Hematopoietic multipotent progenitor cell treated with erythropoietin and hydrocortisone succinate and interleukin-3 and kit ligand, for 17 days (in vitro differentiated cells): ENCODE data around the gene SETD2.

Experiments
- DNase-seq: peaks from one replicate; pipeline ENCODE4 v3.0.0-alpha.2; 2015; ENCODE audit warnings: low spot score

Gene SETD2

DNA sequence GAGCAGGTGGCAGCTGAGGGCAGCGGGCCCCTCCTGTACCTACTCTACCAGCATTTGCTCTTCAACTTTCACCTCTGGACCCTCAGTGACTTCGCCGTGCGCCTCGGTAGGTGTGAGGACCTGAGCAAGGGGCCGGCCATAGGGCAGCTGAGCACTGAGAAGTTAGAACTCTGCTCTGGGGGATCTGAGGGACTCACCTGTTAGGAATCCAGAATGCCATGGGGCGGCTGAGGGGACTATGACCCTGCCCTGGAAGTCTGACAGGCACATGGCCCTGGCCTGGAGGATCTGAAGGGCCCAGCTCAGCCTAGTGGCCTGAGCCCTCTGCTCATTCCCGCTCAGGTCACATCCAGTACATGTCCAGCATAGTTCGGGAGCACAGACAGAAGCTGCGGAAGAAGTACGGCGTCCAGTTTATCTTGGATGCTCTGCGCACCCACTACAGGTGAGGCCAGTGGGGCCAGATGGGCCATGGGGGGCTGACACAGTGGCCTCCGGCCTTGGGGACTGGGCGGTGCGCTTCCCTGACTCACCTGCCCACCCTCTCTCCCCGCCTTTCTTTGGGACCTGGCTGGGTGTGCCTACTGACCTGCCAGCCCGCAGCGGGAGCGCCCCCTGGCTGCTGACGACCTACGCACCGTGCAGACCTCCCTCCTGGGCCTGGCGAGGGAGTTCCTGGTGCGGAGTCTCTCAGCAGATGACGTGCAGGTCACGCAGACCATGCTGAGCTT, 165.6 kb downstream of the SETD2 start:
- peak; percentile 76 for DNase-seq

DNA sequence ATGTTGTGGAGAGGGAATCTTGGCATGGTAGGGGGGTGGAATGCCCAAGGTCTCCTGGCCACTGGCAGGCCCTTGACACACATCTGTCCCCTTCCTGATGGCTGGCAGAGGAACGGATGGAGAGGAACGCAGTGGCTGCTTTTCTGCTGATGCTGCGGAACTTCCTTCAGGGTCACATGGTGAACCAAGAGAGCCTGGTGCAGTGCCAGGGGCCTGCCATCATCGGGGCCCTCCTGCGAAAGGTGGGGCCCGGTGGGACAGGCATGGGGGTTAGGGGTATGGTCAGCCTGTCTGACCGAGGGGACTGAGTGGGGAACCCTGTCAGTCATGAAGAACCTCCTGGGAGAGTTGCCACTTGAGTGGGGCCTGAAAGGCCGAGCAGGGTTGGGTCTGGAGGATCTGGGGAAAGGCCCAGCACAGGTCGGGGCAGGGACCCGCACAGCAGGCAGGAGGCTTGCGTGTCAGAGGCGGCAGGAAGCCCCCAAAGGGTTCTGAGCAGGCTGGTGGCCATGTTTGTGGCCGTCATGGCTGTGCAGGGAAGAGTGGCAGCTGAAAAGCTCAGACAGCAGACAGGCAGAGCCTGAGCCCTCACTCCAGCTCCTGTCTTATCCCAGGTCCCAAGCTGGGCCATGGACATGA, 166.3 kb downstream of the SETD2 start:
- no peak for DNase-seq

DNA sequence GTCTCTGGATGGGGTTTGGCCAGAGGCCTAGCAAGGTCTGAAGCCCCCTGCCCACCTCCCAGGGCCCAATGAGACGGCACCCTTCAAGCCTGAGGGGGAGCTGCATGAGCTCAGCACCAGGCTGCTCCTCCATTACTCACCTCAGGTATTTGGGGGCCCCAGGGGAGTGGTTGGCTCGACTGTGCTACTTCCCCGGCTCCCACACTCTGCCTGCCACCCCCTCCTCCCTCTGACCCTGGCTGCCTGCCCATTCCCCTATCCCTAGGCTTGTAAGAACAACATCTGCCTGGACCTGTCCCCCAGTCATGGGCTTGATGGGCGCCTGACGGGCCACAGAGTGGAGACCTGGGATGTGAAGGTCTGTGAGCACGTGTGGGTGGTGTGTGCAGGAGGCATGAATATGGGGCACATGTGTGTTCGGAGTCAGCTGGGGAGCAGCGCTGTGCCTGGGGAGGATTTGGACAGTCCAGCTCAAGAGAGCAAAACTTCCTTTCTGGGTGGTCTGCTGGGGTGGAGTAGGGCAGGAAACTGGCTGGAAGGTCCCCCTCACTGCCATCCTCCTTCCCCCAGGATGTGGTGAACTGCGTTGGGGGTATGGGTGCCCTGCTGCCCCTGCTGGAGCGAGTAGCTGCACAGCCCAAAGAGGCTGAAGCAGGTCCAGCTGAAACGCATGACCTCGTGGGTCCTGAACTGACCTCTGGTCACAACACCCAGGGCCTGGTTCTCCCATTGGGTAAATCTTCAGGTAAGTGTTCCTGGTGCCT, 167.0 kb downstream of the SETD2 start:
- no peak for DNase-seq

- no peak for DNase-seq
Measured at GRCh38 chr3:46995901-46996562, 167.9 kb downstream of the SETD2 start.

DNA sequence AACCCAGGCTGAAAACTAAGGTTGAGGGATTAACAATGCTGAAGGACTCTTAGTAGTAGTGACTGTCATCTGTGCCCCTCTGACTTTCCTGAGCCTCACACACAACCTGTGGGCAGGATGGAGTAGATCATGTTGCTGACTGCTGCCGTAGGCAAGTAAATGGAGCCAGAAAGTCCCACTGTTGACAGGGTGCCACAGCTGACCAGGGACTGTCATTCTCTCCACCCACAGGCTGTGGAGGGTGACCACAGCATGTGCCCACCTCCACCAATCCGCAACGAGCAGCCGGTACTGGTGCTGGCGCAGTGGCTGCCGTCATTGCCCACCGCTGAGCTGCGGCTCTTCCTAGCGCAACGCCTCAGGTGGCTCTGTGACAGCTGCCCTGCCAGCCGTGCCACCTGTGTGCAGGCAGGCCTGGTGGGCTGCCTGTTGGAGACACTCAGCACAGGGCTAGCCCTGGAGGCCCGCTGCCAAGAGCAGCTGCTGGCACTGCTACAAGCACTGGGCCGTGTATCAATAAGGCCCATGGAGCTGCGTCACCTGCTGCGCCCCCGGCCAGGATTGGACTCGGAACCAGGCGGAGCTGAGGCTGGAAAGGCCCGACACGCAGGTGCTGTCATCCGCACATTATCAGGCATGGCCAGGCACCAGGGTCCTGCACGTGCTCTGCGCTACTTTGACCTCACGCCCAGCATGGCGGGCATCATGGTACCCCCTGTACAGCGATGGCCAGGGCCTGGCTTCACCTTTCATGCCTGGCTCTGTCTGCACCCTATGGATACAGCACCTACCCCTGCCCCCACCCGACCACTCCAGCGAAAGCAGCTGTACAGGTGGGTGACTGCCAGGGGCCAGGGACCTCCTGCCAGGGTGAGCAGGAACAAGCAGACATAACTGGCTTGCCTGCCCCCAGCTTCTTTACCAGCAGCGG, 168.8 kb downstream of the SETD2 start:
- DNase-seq, result no peak

- DNase-seq, result no peak
Measured at GRCh38 chr3:46993986-46994385, 169.9 kb downstream of the SETD2 start.

GRCh38 chr3:46993292-46993691, 170.6 kb downstream of the SETD2 start:
- DNase-seq, result no peak

DNA sequence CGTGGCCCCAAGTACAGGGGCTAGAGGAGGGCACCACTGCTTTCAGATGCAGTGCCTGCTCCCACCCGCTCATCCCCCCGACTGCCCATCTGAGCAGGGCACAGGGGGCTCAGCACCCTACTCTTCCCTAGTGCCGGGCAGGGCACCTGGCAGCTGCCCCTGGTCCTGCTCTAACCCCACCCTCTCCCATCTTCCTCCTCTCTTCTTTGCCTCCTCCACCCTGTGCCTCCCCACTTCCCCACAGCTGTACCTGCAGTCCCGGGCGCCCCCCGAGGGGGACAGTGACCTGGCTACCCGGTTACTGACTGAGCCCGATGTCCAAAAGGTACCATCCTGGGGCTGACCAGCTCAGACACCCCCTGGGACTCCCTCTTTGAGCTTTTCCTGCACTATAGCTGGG, 171.7 kb downstream of the SETD2 start:
- DNase-seq, result no peak

- DNase-seq, result no peak
Measured at GRCh38 chr3:46991406-46992165, 172.3 kb downstream of the SETD2 start.

DNA sequence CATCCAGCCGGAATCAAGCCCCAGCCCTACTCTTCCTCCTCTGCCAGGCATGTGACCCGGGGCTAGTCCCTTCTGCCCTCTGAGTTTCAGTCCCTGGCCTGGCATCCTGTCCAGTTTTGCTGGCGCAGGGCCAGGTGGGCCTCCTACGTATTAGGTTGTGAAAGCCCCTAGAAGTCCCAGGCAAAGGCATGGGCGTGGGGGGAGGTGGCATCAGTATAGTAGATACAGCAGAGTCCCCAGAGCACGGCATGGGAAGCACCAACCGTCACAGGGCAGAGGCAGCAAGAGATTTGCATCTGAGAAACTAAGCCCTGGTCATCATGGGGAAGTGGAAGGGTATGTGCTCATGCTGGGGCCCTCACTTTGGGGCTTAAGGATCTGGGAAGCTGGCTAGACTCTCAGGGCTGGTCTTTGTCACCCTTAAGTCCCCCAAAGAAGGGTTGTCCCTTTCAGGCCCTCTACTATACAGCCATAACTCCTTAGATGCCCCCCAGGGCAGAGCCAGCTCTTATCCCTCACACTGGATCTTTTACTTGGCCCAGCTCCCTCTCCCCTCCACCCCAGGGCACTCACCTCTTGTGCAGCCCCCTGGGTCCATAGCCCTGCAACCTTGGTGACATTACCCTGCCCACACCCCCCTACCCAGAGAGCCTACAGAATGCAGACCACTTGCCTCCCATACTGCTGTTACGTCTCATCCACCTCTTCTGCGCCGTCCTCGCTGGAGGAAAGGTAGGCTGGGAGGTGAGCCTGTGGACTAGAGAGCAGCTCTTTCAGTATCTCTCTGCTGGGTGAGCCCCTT, 173.1 kb downstream of the SETD2 start:
- no peak for DNase-seq

DNA sequence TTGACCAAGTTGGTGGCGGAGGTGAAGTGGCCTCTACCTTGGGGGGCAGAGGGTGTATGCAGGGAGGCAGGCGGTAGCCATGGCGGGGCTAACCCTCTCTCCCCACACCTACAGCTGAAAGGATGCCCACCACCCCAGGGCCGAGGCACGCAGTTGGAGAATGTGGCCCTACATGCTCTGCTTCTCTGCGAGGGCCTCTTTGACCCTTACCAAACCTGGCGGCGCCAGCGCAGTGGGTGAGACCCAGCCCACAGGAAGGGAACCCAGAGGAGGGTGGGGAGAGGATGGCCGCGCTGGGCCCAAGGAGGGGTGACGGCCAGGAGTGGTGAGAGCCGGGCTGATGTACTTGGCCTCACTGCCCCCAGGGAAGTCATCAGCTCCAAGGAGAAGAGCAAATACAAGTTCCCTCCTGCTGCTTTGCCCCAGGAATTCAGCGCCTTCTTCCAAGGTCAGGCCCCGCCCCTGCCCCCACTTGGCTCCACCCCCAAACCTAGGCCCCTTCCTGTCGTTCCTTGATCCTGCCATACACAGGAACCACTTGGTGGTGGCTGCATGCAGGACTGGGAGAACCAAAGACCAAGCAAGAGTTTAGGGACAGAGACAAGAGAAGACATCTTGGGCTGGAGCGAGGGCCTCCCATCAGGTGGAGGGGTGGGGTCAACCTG, 174.6 kb downstream of the SETD2 start:
- no peak for DNase-seq

DNA sequence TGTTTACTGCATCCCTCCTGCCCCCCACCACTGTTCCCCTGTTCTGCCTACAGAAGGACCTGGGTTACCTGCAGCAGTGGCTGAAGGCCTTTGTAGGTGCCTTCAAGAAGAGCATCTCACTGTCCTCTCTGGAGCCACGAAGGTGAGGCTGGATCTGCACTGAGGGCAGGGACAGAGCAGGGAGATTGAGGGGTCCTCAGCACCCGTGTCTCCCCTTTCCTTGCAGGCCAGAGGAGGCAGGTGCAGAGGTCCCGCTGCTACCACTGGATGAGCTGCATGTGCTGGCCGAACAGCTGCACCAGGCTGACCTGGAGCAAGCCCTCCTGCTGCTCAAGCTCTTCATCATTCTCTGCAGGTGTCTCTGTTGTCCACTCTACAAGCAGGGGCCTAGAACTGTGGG, 175.3 kb downstream of the SETD2 start:
- DNase-seq, result no peak

- peak; percentile 61 for DNase-seq
Measured at GRCh38 chr3:46987743-46988401, 176.0 kb downstream of the SETD2 start.

GRCh38 chr3:46987319-46987742, 176.6 kb downstream of the SETD2 start:
- DNase-seq, result peak; percentile 39

DNA sequence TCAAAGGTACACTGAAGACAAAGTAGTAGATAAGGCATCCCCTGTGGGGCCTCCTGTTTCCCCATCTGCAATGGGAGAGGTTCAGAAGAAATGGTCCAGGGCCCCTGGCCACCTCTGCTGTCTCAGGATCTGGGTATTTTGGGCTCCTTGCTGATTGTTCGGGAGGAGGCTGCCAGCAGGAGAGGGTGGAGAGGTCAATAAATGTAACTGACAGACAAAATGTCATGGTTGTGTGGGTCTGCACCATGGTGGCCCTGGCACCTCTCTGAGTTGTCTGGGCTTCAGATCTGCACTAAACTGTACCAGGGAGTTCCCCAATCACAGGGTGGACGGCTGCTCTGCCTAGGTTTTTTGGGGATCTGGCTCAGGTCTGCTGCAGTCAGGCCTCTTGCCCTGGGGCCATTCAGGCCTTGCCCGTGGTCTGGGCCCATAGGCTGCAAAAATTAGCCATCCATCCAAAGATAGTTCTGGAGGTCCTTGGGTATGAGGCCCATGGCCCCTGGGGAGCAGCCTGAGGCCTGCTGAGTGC, 177.1 kb downstream of the SETD2 start:
- no peak for DNase-seq

DNA sequence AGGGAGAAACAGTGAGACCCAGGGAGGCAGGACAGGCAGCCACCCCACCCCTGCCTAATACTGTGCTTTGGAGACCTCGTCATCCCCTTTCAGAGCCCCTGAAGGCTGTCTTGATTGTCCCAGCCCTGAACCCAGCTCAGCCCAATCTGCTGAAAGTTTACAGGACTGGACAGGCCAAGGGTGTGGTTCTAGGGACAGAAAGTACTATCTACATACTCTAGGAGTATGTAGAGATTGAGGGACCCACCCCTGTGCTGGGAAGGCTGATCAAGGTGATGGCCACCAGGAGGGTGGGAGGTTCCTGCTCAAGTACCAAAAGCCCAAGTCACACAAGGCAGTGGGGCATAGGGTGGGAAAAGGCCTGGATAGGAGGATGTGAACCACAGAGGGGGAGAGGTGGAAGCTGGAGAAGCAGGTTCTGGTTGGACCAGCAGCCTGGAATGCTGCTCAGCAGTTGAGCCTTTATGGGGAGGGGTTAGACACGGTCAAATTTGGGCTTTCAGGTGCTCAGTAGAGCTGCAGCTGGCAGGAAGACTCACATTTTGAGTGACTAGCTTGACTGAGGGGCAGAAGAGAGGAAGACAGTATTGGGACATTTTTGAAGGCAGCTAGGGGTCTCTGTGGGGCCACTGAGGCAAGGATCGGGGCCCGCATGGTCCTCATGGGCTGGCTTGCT, 177.7 kb downstream of the SETD2 start:
- no peak for DNase-seq

DNA sequence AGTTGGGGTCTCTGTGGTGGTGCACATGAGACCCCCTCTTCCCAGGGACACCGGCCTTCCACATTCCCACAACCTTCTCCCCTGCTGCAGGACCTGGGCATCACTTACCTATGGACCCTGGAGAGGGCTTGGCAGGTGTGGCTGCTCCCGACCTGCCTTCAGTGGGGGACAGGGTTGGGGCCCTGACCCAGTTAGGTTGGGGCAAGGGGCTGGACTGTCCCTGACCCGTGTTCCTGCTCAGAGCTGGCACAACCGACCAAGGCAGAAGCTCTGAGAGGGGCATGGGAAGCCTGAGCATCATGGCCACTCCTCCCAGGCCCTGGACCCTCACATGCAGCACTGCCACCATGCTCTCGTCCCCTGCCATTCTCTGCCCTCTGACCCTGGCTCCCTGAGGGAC, 178.3 kb downstream of the SETD2 start:
- DNase-seq, result no peak
